ENCODE measurements around the gene MTSS2. TPM values are rescaled to one million over a fixed set of nuclear protein-coding genes. Genes with fewer than 3 reads are reported as not detected.
"Not testable (repeated sequence)": the region's sequence is repeated elsewhere in the genome, so short reads cannot be mapped to it uniquely, and the experiment has no call there.

Gene MTSS2
- total and polyA plus RNA-seq, 4 experiments from 2014 or later = 1.8 to 1.9 TPM; not detected in 2

DNA sequence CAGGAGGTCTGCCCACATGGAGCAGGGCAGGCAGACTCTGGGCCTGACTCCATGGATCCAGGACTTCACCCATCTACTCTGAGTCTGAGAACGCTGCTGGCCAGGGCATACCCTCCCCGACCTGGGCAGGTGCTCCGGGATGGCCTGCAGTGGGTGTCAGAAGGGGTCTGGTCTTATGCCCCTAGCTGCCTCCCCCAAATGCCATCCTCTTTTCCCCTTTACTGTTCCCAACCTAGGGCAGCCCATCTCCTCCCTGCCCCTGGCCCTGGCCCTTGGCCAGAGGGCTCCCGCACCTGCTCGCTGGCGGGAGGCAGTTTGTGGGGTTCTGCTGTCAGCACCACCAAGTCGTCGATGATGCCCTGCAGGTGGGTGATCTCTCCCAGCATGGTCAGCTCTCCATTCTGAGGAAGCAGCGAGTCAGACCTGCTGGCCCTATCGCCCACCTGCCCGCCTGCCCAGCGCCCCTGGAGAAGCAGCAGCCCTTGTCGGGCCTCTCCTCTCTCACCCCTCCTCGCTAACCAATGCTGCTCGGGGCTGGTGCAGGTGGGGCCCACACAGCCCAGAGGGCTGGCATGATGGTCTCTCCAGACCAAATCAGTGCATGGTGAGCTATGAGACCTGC lies 8.2 kb downstream of the MTSS2 start:
- no peak overlapping the region for H3K4me3 Mint-ChIP-seq
- no peaks in the 10 kb centered on the region for H3K4me1 ChIP-seq (ENCODE audit: insufficient read depth, low read length)
- no peaks in the 10 kb centered on the region for H3K36me3 ChIP-seq (ENCODE audit: insufficient read depth, low read length)
- no peaks in the 10 kb centered on the region for H3K36me3 Mint-ChIP-seq
- ChIA-PET CTCF (ENCODE audit: partially characterized antibody) (no interaction called here), POLR2A (ENCODE audit: partially characterized antibody) (no interaction called here)
- H3K4me3 ChIP-seq (ENCODE audit: low read length in 2 of 2) = no peak overlapping the region
- H3K9me3 Mint-ChIP-seq = peaks cover 0 to 2% (median 0%) of the 10 kb centered on the region in 8 donors
- H3K9me3 ChIP-seq (ENCODE audit: control insufficient read depth in 1 of 2, low read length in 2 of 2) = no peaks in the 10 kb centered on the region
- no peak overlapping the region for H3K27ac Mint-ChIP-seq
- H3K4me1 Mint-ChIP-seq = peaks cover 0 to 1% (median 0%) of the 10 kb centered on the region in 4 donors
- no peak for DNase-seq
- no peak overlapping the region for H3K27ac ChIP-seq (ENCODE audit: low read depth, low read length)
- no peaks in the 10 kb centered on the region for H3K27me3 ChIP-seq (ENCODE audit: insufficient read depth, low read length)
- peaks cover 3 to 4% of the 10 kb centered on the region in 2 donors for H3K27me3 Mint-ChIP-seq
- intact Hi-C loops (cut with micrococcal nuclease) = no loop called here

DNA sequence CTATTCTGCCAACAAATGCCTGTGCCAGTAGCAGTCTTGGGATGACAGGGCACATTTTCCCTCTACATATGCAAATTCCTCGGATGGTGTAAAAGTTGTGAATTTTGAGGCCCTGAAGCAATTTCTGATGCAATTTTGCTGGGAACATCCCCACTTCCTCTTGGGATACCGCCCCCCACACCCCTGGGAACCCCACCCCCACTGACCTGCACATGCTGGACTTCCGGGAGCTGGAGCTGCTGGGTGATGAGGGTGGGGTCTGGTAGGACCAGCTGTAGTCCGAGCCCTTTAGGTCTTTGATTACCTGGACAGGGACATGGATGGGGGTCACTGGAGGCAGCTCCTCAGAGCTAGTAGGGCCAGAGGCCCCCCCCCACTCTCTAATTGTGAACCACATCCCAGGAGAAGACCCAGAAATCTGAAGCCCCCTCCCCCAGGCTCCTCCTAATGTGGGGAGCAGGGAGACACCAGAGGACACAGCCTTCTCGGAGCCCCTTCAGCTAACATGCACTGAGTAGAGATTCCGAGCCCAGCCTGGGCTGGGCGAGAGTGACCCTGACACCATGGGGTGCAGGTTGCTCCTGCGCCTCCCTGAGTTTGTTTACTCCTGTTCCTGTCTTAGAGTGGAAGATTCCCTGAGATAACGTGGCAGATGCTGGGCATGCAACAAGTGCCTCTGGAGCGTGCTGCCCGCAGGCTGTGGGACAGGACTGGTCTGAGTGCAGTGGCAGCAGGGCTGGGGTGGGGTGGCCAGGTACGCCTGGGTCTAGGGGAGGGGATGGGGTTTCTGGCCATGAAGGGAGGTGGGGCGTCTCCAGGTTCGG lies 9.0 kb downstream of the MTSS2 start:
- Histone ChIP-seq H3K4me1 (ENCODE audit: insufficient read depth, low read length) (no peaks in the 10 kb centered on the region), H3K9me3 (ENCODE audit: control insufficient read depth in 1 of 2, low read length in 2 of 2) (no peaks in the 10 kb centered on the region), H3K36me3 (ENCODE audit: insufficient read depth, low read length) (no peaks in the 10 kb centered on the region), H3K27me3 (ENCODE audit: insufficient read depth, low read length) (no peaks in the 10 kb centered on the region), H3K4me3 (ENCODE audit: low read length in 2 of 2) (no peak overlapping the region), H3K27ac (ENCODE audit: low read depth, low read length) (no peak overlapping the region)
- CTCF ChIA-PET (ENCODE audit: partially characterized antibody) = interaction anchor here (0.5 kb wide), 1 partner anchor 356 kb away, joined by 3 read pairs; no protein-coding TSS in a partner anchor
- POLR2A ChIA-PET (ENCODE audit: partially characterized antibody) = no interaction called here
- no peak for DNase-seq
- H3K9me3 Mint-ChIP-seq = peaks cover 0 to 2% (median 0%) of the 10 kb centered on the region in 8 donors
- no peak overlapping the region for H3K4me3 Mint-ChIP-seq
- no peak overlapping the region for H3K27ac Mint-ChIP-seq
- peaks cover 0 to 1% (median 0%) of the 10 kb centered on the region in 4 donors for H3K4me1 Mint-ChIP-seq
- H3K36me3 Mint-ChIP-seq = no peaks in the 10 kb centered on the region
- no peaks in the 10 kb centered on the region for H3K27me3 Mint-ChIP-seq
- intact Hi-C loops (cut with micrococcal nuclease) = no loop called here

DNA sequence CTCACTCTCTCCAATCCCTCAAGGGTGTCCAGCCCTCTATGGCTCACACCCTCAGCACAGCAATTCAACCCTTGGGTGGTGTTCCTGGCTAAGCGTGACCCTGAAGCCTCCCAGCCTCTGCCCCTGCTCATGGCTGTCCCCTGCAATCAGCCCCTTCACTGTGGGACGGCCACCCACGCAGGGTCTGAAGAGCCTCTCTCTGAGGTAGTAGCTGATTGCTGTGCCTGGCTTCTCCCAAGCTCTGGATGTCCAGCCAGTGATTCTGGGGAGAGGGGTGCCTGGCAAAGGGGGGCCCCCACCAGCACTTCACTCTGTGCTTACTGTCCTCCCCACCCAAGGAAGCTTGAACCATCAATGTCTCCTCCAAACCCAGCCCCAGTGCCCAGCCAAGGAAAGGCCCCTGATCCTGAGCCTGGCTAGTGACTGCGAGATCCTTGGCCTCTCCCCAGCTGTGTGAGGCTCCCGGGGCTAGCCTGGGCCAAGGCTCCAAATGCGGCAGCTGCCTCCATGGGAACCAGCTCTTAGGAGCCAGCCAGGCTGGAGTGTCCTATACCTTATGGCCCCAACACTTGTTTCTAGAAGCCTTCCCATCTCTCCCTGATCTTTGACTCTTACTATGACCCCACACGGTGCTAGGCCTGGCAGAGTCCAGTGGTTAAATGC lies 9.9 kb downstream of the MTSS2 start:
- no peaks in the 10 kb centered on the region for H3K27me3 Mint-ChIP-seq
- H3K4me3 ChIP-seq (ENCODE audit: low read length in 2 of 2) = no peak overlapping the region
- no peaks in the 10 kb centered on the region for H3K36me3 ChIP-seq (ENCODE audit: insufficient read depth, low read length)
- intact Hi-C loops (cut with micrococcal nuclease) = no loop called here
- H3K36me3 Mint-ChIP-seq = no peaks in the 10 kb centered on the region
- DNase-seq = no peak
- no peaks in the 10 kb centered on the region for H3K9me3 ChIP-seq (ENCODE audit: control insufficient read depth in 1 of 2, low read length in 2 of 2)
- H3K27me3 ChIP-seq (ENCODE audit: insufficient read depth, low read length) = no peaks in the 10 kb centered on the region
- ChIA-PET CTCF (ENCODE audit: partially characterized antibody) (interaction anchor here (0.5 kb wide), 1 partner anchor 356 kb away, joined by 3 read pairs; no protein-coding TSS in a partner anchor), POLR2A (ENCODE audit: partially characterized antibody) (no interaction called here)
- no peak overlapping the region for H3K27ac Mint-ChIP-seq
- H3K4me1 Mint-ChIP-seq = peaks cover 0 to 1% (median 0%) of the 10 kb centered on the region in 4 donors
- no peak overlapping the region for H3K4me3 Mint-ChIP-seq
- H3K27ac ChIP-seq (ENCODE audit: low read depth, low read length) = no peak overlapping the region
- H3K4me1 ChIP-seq (ENCODE audit: insufficient read depth, low read length) = no peaks in the 10 kb centered on the region
- peaks cover 0 to 2% (median 0%) of the 10 kb centered on the region in 8 donors for H3K9me3 Mint-ChIP-seq

DNA sequence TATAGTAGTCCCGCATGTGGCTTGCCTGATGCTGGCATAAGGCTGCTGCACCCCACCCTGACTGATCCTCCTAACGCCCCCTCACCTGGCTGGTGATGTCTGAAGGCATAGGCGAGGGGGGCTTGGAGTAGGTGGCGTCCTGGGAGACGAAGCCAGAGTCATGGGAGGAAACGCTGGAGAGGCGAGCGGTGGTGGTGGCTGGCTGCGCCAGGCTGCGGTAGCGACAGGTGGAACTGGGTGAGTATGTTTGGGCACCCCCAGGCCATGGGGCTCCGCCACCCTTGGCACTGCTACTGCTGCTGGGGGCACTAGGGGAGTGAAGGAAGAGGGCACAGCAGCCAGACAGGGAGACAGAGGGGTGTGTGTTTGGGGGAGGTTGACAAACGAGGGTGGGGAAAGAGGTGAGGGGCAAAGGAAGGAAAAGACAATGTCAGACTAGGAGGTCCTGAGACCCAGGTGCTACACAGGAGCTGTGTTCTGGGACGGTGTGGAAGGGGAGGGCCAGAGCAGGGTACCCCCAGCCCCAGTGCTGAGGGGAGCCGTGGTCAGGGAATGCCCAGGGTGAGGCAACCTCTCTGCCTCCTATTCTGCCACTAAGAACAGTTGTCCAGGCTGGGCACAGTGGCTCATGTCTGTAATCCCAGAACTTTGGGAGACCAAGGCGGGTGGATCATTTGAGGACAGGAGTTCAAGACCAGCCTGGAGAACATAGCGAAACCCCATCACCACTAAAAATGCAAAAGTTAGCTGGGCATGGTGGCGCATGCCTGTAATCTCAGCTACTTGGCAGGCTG lies 11.4 kb downstream of the MTSS2 start:
- Histone ChIP-seq H3K27ac (ENCODE audit: low read depth, low read length) (no peak overlapping the region), H3K9me3 (ENCODE audit: control insufficient read depth in 1 of 2, low read length in 2 of 2) (no peaks in the 10 kb centered on the region), H3K4me3 (ENCODE audit: low read length in 2 of 2) (no peak overlapping the region), H3K27me3 (ENCODE audit: insufficient read depth, low read length) (no peaks in the 10 kb centered on the region), H3K36me3 (ENCODE audit: insufficient read depth, low read length) (no peaks in the 10 kb centered on the region), H3K4me1 (ENCODE audit: insufficient read depth, low read length) (no peaks in the 10 kb centered on the region)
- peak overlapping the region in 1 of 7 donors; percentile 5 for H3K27ac Mint-ChIP-seq
- no peak overlapping the region for H3K4me3 Mint-ChIP-seq
- H3K4me1 Mint-ChIP-seq = peaks cover 0 to 1% (median 0%) of the 10 kb centered on the region in 4 donors
- ChIA-PET POLR2A (ENCODE audit: partially characterized antibody) (no interaction called here), CTCF (ENCODE audit: partially characterized antibody) (no interaction called here)
- intact Hi-C loops (cut with micrococcal nuclease) = no loop called here
- H3K9me3 Mint-ChIP-seq = peaks cover 0 to 1% (median 0%) of the 10 kb centered on the region in 8 donors
- no peaks in the 10 kb centered on the region for H3K36me3 Mint-ChIP-seq
- no peak for DNase-seq
- no peaks in the 10 kb centered on the region for H3K27me3 Mint-ChIP-seq

DNA sequence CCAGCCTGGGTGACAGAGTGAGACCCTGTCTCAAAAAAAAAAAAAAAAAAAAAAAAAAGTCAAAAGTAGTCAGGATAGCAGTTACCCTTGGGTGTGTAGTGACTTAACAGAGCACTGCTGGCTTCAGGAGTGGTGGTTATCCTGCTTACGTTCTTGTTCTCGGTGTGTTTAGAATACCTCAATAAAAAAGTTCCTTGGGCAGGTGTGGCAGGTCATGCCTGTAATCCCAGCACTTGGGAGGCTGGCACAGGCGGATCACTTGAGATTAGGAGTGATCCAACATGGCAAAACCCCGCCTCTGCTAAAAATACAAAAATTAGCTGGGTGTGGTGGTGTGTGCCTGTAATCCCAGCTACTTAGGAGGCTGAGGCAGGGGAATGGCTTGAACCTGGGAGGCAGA lies 14.9 kb downstream of the MTSS2 start:
- H3K4me1 ChIP-seq (ENCODE audit: insufficient read depth, low read length); DNase-seq; POLR2A ChIA-PET (ENCODE audit: partially characterized antibody); H3K27me3 Mint-ChIP-seq; H3K4me3 Mint-ChIP-seq; H3K4me3 ChIP-seq (ENCODE audit: low read length in 2 of 2); H3K4me1 Mint-ChIP-seq; intact Hi-C loops (cut with micrococcal nuclease); H3K9me3 ChIP-seq (ENCODE audit: control insufficient read depth in 1 of 2, low read length in 2 of 2); H3K27ac ChIP-seq (ENCODE audit: low read depth, low read length); H3K9me3 Mint-ChIP-seq; H3K27ac Mint-ChIP-seq; H3K36me3 ChIP-seq (ENCODE audit: insufficient read depth, low read length); H3K27me3 ChIP-seq (ENCODE audit: insufficient read depth, low read length); CTCF ChIA-PET (ENCODE audit: partially characterized antibody): not testable (repeated sequence)
- H3K36me3 Mint-ChIP-seq = peaks cover 0 to 14% of the 10 kb centered on the region in 2 donors

DNA sequence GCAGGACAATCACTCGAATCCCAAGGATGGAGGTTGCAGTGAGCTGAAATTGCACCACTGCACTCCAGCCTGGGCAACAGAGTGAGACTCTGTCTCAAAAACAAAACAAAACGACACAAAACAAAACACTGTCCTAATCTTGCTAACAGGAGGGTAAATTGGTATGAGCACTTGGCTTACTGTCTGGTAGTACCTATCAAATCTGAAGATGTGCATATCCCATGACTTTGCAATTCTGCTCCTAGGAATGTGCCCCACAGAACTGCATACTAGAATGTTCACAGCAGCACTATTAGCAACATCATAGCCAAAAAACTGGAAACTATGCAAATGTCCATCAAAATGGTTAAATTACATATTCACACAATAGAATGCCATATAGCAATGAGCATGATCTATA lies 15.7 kb downstream of the MTSS2 start:
- CTCF ChIA-PET (ENCODE audit: partially characterized antibody) = no interaction called here
- peak overlapping the region in 1 of 7 donors; percentile 36 for H3K27ac Mint-ChIP-seq
- H3K4me3 Mint-ChIP-seq = no peak overlapping the region

More for the DNA sequence above, 15.7 kb downstream of the MTSS2 start:
- Histone ChIP-seq H3K4me1 (ENCODE audit: insufficient read depth, low read length) (no peaks in the 10 kb centered on the region), H3K9me3 (ENCODE audit: control insufficient read depth in 1 of 2, low read length in 2 of 2) (no peaks in the 10 kb centered on the region), H3K4me3 (ENCODE audit: low read length in 2 of 2) (no peak overlapping the region), H3K27ac (ENCODE audit: low read depth, low read length) (no peak overlapping the region), H3K36me3 (ENCODE audit: insufficient read depth, low read length) (no peaks in the 10 kb centered on the region), H3K27me3 (ENCODE audit: insufficient read depth, low read length) (no peaks in the 10 kb centered on the region)
- no peak for DNase-seq
- Mint-ChIP-seq H3K27me3 (no peaks in the 10 kb centered on the region), H3K36me3 (peaks cover 0 to 19% of the 10 kb centered on the region in 2 donors), H3K4me1 (no peaks in the 10 kb centered on the region), H3K9me3 (peaks cover 0 to 1% (median 0%) of the 10 kb centered on the region in 8 donors)
- intact Hi-C loops (cut with micrococcal nuclease) = no loop called here
- POLR2A ChIA-PET (ENCODE audit: partially characterized antibody) = no interaction called here

Data from CD4-positive, alpha-beta memory T cell (primary cell).